Activated CD4-positive, alpha-beta memory T cell treated with anti-CD3 and anti-CD28 coated beads for 36 hours (primary cell): ENCODE data around the gene UCP3. TPM values are rescaled to one million over a fixed set of nuclear protein-coding genes. Genes with fewer than 3 reads are reported as not detected.

Experiments used
- CTCF ChIA-PET: fragments of 350-600 bp; sonication (Branson Sonifier 250); formaldehyde crosslinking; loops from one replicate; lab custom pipeline; 2021; ENCODE audit warnings: antibody characterized with exemption, inconsistent platforms; lab: Charles Lee
- POLR2A ChIA-PET: fragments of 350-600 bp; sonication (Branson Sonifier 250); formaldehyde crosslinking; loops from one replicate; lab custom pipeline; 2021; ENCODE audit warnings: antibody characterized with exemption; lab: Charles Lee
- DNase-seq: peaks from one replicate; pipeline ENCODE4 v3.0.0-alpha.2; 2020
- H3K27ac Mint-ChIP-seq: one replicate; pipeline ENCODE4 v1.8.0; 2021; ENCODE audit warnings: mixed read lengths
- H3K27me3 Mint-ChIP-seq: one replicate; pipeline ENCODE4 v1.8.0; 2021; ENCODE audit warnings: mixed read lengths
- H3K36me3 Mint-ChIP-seq: one replicate; pipeline ENCODE4 v1.8.0; 2021; ENCODE audit warnings: mixed read lengths
- H3K4me1 Mint-ChIP-seq: one replicate; pipeline ENCODE4 v1.8.0; 2021; ENCODE audit warnings: low read depth, mixed read lengths
- H3K4me3 Mint-ChIP-seq: one replicate; pipeline ENCODE4 v1.8.0; 2021; ENCODE audit warnings: mild to moderate bottlenecking, mixed read lengths
- H3K9me3 Mint-ChIP-seq: one replicate; pipeline ENCODE4 v1.8.0; 2021; ENCODE audit warnings: mixed read lengths
- intact Hi-C: fragments of 100-400 bp; cut with micrococcal nuclease; formaldehyde crosslinking; loops from one replicate; pipeline ENCODE4 v1.15.1; 2023
- total RNA-seq, 2 experiments: library from RNA; stranded (reverse); gene quantifications; one replicate each; pipeline ENCODE4 v1.2.3, GENCODE V29; 2021

Gene UCP3
- total RNA-seq, 2 experiments from 2014 or later, result 1.4 to 2.0 TPM

DNA sequence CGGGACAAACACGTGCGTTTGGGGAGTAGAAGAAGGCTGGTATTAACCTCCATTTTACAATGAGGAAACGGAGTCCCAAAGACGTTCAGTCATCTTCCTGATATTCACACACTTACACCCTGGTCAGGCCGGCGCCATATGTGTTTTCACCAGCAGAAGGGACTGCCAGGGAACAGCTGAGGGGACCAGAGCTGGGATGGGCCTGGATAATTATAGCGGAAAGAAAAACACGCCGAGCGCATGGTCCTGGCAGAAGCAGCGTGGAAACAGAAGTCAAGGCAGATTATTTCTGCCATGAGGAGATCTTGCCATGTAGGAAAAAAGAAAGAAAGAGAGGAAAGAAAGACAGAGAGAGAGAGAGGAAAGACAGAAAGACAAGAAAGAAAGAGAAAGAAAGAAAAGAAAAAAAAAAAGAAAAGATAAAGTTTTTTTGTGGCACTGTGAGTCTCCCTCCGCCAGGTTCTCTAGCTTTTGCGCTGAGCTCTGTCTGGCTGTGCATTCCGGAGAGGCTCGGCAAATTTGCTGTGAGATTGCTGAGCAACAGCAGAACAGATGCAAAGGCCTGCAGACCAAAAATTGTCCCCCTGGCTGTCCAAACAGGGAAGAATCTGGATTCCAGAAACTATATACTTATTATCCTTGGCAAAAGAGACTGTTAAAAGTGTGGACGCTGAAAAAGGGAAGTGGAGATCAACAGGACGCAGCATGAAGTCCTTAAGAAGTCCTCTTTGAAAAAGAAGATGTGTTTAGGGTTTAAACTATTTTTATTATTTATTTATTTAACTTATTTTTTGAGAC, 24.9 kb downstream of the UCP3 start:
- intact Hi-C loops, result loop anchor here (1.0 to 5.0 kb wide), 7 partner anchors 11 to 413 kb away; partner anchors contain the start of genes C2CD3, COA4, MRPL48 and PAAF1
- CTCF ChIA-PET, result interaction anchor here (0.7 to 1.7 kb wide), 4 partner anchors 11 to 27 kb away, joined by 3 to 10 read pairs (median 4); no protein-coding TSS in a partner anchor
- peak overlapping the region; percentile 97 for H3K27ac Mint-ChIP-seq
- DNase-seq, result no peak
- POLR2A ChIA-PET, result interaction anchor here (0.6 to 6.8 kb wide), 8 partner anchors 11 to 334 kb away, joined by 3 to 95 read pairs (median 8); partner anchors contain the start of genes C2CD3 and PPME1
- H3K4me1 Mint-ChIP-seq, result peaks cover 35% of the 10 kb centered on the region
- H3K36me3 Mint-ChIP-seq, result peaks cover 35% of the 10 kb centered on the region
- H3K9me3 Mint-ChIP-seq, result no peaks in the 10 kb centered on the region
- H3K4me3 Mint-ChIP-seq, result peak overlapping the region; percentile 91
- no peaks in the 10 kb centered on the region for H3K27me3 Mint-ChIP-seq

DNA sequence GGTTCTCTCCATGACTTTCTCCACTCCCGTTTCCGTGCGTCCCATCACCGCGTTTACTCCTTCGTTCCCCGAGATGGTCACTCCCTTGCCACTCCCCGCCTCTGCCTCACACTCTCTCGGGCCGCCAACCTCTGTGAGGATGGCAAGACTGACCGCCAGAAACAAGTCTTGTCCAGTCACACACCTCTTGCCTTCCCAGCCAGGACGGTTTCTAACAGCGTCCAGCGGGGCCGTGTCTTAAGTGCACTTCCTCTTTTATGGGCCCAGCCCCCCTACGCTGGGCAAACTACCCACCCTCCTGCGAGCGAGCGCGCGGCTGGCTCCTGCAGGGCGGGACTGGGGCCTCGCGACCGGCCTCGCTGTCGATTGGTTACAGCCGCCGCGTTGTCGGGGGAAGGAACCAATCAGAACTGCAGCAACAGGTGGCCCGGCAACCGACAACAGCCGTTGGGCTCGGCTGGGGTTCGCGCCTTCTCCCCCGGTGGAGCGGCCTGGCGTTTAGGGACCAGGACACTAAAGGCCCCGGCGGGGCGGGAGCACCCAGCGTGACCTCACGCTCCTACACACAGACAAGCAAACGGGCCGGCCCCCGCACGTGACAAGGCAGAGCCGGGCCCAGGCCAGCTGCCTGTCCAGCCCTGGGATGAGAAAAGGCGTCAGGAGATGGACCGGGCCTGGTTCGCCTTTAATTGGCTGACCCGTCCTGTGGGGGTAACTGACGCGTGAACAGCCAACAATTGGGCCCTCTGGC, 25.7 kb downstream of the UCP3 start:
- Mint-ChIP-seq H3K27me3 (no peaks in the 10 kb centered on the region), H3K36me3 (peaks cover 43% of the 10 kb centered on the region), H3K27ac (peak overlapping the region; percentile 97), H3K9me3 (no peaks in the 10 kb centered on the region), H3K4me3 (peak overlapping the region; percentile 91), H3K4me1 (peaks cover 43% of the 10 kb centered on the region)
- ChIA-PET POLR2A (interaction anchor here (0.7 to 6.8 kb wide), 17 partner anchors 8 to 188 kb away, joined by 3 to 98 read pairs (median 8); partner anchors contain the start of genes C2CD3, PPME1 and UCP3), CTCF (interaction anchor here (0.6 to 1.7 kb wide), 6 partner anchors 11 to 35 kb away, joined by 3 to 10 read pairs (median 4); no protein-coding TSS in a partner anchor)
- intact Hi-C loops, result loop anchor here (1.0 to 5.0 kb wide), 7 partner anchors 12 to 414 kb away; partner anchors contain the start of genes C2CD3, COA4, MRPL48 and PAAF1
- DNase-seq, result peak; percentile 97

DNA sequence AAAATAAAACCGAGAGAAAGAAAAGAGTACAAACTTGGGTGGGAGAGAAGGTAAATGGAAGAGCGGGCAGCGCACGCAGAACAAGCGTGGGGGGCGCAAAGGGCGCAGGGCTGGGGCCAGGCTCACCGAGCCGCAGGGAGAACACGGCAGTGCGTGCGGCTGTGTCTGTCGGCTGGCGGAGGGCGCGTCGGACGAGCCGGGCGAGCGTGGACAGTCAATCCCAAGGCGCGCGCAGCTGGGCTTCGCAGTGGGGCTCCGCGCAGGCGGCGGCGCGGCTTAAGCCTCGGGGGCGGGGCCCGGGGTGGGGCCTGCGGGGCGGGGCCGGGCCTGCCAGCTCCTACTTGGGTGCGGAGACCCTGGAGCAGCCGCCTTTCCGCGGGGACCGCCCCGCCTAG, 26.3 kb downstream of the UCP3 start, which contains the start of gene UCP2:
TSS of gene UCP2 (minus strand) at position 249 of the 395 bp plus-strand sequence. CDS start 4,465 bp downstream, outside the sequence.
- intact Hi-C loops, result loop anchor here (5.0 kb wide), 4 partner anchors 90 to 415 kb away; partner anchors contain the start of genes COA4, MRPL48, PAAF1 and PGM2L1
- peaks cover 49% of the 10 kb centered on the region for H3K4me1 Mint-ChIP-seq
- peaks cover 49% of the 10 kb centered on the region for H3K36me3 Mint-ChIP-seq
- H3K4me3 Mint-ChIP-seq, result peak within 1 kb of the TSS; percentile 91
- ChIA-PET CTCF (interaction anchor here (0.6 to 1.5 kb wide), 4 partner anchors 11 to 36 kb away, joined by 3 to 10 read pairs (median 4); no protein-coding TSS in a partner anchor), POLR2A (interaction anchor here (0.7 to 6.8 kb wide), 15 partner anchors 9 to 510 kb away, joined by 3 to 98 read pairs (median 8); partner anchors contain the start of genes C2CD3, PPME1 and UCP3)
- peak within 1 kb of the TSS; percentile 97 for H3K27ac Mint-ChIP-seq
- DNase-seq, result peak; percentile 91
- H3K27me3 Mint-ChIP-seq, result no peaks in the 10 kb centered on the region
- no peaks in the 10 kb centered on the region for H3K9me3 Mint-ChIP-seq

DNA sequence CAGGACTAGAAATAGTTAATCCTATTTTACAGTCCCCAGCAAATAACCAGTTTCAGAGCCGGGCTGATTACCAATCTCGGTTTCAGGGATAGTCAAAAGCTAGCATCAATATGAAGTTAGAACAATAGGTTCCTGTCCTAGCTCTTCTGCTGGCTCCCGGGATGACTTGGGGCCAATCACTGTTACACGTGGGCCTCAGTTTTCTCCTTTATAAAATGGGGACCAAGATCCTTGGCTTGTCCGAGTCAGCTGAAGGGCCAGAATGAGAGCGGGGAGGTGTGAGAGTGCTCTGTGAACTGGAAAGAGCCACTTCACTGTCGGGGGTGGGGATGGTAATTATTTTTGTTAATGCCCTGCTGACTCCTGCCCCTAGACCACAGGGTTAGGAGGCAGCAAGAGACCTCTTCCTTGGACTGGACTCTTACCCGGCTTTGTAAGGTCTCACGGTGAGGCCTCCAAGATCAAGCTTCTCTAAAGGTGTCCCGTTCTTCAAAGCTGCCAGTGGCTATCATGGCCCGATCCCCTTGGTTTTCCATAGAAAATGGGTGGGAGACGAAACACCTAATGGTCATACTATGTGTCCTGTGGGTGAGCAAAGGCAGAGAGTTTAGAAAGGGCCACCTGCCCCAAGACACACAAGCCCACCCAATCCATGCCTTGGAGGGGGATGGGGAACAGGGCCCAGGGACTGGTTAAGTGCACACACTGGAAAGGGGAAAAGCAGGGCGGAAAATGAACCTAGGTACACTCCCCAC, 27.7 kb downstream of the UCP3 start:
- Mint-ChIP-seq H3K9me3 (no peaks in the 10 kb centered on the region), H3K4me3 (peak overlapping the region; percentile 91), H3K4me1 (peaks cover 62% of the 10 kb centered on the region), H3K27ac (peak overlapping the region; percentile 97), H3K36me3 (peaks cover 61% of the 10 kb centered on the region), H3K27me3 (no peaks in the 10 kb centered on the region)
- CTCF ChIA-PET, result interaction anchor here (0.6 to 2.5 kb wide), 15 partner anchors 9 to 275 kb away, joined by 3 to 11 read pairs (median 4); partner anchors contain the start of gene UCP3
- POLR2A ChIA-PET, result interaction anchor here (0.6 to 6.8 kb wide), 19 partner anchors 9 to 193 kb away, joined by 3 to 98 read pairs (median 10); partner anchors contain the start of genes C2CD3 and PPME1
- intact Hi-C loops, result loop anchor here (2.0 to 5.0 kb wide), 6 partner anchors 16 to 416 kb away; partner anchors contain the start of genes COA4, MRPL48, PAAF1 and PGM2L1
- DNase-seq, result no peak

DNA sequence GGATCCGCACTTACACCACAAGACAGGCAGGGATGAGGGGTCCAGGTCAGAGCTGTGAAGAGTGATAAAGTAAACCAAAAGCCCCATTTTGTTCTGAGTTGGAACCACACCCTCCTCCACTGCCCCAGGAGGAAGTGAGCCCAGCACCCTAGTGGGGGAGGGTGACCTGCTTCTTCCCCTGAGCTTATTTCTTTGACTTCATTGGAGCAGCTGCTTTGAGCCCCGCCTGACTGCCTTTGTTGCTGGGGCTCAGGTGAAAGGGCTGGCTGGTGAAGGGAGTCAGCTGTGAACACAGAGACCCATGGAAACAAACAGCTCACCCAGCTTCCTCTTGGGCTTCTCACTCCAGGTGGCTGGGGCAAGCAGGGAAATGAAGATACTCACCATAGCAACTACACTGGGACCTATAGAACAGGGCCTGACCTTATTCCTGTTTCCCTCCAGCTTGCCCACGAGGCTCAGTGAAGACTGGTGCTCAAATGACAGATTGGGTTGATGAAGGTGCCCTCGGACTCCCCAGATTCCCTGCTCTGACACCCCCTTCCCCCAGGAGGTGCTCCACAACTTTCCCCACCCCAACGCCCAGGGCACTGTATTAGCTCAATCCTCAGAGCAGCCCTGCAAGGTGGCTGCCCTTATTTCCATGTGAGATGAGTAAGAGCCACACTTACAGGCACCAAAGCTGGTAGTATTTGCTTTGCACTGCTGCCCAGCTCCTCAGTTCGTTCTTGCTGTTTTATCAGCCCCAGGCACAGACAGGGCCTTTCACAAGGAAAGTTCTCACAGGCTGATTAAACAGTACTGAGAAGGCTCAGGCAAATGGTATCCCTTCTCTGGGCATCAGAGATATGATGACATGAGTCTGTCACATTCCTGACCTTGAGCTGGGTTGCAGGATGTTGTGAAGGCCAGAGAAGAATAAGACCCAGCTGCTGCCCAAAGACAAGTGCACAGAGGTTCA, 28.6 kb downstream of the UCP3 start:
- Mint-ChIP-seq H3K4me3 (peak overlapping the region; percentile 91), H3K27ac (peak overlapping the region; percentile 97), H3K9me3 (no peaks in the 10 kb centered on the region), H3K27me3 (no peaks in the 10 kb centered on the region), H3K36me3 (peaks cover 70% of the 10 kb centered on the region), H3K4me1 (peaks cover 66% of the 10 kb centered on the region)
- POLR2A ChIA-PET, result interaction anchor here (1.0 to 6.8 kb wide), 16 partner anchors 8 to 191 kb away, joined by 3 to 98 read pairs (median 11); partner anchors contain the start of genes C2CD3, PPME1 and UCP3
- intact Hi-C loops, result loop anchor here (1.0 to 5.0 kb wide), 8 partner anchors 10 to 417 kb away; partner anchors contain the start of genes COA4, MRPL48, PAAF1 and PGM2L1
- CTCF ChIA-PET, result interaction anchor here (0.6 to 2.5 kb wide), 15 partner anchors 10 to 276 kb away, joined by 3 to 11 read pairs (median 4); partner anchors contain the start of gene UCP3
- peak; percentile 86 for DNase-seq

DNA sequence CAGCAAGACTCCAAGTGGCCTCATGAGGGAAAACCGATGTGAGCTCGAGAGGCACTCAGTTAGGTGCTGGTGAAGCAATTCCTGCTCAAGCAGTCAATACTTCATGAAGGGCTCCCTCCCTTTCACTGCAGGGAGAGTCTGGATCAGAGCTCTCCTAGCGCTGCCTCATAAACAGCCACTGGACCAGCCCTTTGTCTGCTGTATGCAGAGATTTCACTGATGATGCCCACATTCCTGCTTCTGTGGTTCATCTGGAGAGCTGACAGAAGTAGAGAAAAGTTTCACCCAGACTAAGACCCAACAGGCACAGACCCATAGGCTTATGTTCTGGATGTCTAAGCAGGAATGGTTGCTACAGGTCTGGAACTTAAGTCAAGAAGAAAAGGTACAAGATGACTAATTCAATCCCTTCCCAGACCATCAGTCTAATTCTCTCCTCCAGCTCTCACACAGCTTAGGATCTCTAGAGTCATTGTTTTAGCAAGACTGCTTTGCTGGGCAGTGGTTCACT, 30.3 kb downstream of the UCP3 start:
- peak overlapping the region; percentile 97 for H3K27ac Mint-ChIP-seq
- no peaks in the 10 kb centered on the region for H3K27me3 Mint-ChIP-seq
- ChIA-PET CTCF (interaction anchor here (0.7 to 2.5 kb wide), 2 partner anchors 15 to 27 kb away, joined by 3 to 5 read pairs; no protein-coding TSS in a partner anchor), POLR2A (interaction anchor here (0.9 to 6.8 kb wide), 8 partner anchors 7 to 412 kb away, joined by 3 to 98 read pairs (median 13); no protein-coding TSS in a partner anchor)
- peaks cover 72% of the 10 kb centered on the region for H3K4me1 Mint-ChIP-seq
- H3K9me3 Mint-ChIP-seq, result no peaks in the 10 kb centered on the region
- peak overlapping the region; percentile 60 for H3K4me3 Mint-ChIP-seq
- intact Hi-C loops, result no loop called here
- DNase-seq, result no peak
- peaks cover 84% of the 10 kb centered on the region for H3K36me3 Mint-ChIP-seq

DNA sequence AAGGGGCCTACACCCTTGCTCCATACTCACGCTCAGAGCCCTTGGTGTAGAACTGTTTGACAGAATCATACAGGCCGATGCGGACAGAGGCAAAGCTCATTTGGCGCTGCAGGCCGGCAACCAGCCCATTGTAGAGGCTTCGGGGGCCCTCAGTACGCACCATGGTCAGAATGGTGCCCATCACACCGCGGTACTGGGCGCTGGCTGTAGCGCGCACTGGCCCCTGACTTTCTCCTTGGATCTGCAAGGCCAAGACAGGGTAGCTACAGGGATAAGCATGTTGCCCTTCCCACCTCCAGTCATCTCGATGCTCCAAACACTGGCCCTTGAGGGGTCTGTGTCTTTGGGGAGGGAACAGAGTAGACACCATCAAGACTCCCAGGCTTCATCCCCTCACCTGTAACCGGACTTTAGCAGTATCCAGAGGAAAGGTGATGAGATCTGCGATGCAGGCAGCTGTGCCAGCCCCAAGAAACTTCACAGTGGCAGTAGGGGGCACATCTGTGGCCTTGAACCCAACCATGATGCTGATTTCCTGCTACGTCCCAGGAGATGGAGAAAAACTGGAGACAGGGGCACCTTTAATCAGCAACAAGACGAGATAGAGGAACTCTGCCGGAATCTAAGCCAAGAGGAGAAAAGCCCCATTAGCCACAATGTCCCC, 30.9 kb downstream of the UCP3 start:
- no peak for DNase-seq
- ChIA-PET POLR2A (interaction anchor here (0.9 to 6.8 kb wide), 4 partner anchors 6 to 34 kb away, joined by 4 to 98 read pairs (median 46); no protein-coding TSS in a partner anchor), CTCF (no interaction called here)
- peaks cover 77% of the 10 kb centered on the region for H3K4me1 Mint-ChIP-seq
- no peaks in the 10 kb centered on the region for H3K27me3 Mint-ChIP-seq
- peaks cover 85% of the 10 kb centered on the region for H3K36me3 Mint-ChIP-seq
- H3K4me3 Mint-ChIP-seq, result peak overlapping the region; percentile 14
- intact Hi-C loops, result no loop called here
- H3K9me3 Mint-ChIP-seq, result no peaks in the 10 kb centered on the region
- H3K27ac Mint-ChIP-seq, result peak overlapping the region; percentile 97

DNA sequence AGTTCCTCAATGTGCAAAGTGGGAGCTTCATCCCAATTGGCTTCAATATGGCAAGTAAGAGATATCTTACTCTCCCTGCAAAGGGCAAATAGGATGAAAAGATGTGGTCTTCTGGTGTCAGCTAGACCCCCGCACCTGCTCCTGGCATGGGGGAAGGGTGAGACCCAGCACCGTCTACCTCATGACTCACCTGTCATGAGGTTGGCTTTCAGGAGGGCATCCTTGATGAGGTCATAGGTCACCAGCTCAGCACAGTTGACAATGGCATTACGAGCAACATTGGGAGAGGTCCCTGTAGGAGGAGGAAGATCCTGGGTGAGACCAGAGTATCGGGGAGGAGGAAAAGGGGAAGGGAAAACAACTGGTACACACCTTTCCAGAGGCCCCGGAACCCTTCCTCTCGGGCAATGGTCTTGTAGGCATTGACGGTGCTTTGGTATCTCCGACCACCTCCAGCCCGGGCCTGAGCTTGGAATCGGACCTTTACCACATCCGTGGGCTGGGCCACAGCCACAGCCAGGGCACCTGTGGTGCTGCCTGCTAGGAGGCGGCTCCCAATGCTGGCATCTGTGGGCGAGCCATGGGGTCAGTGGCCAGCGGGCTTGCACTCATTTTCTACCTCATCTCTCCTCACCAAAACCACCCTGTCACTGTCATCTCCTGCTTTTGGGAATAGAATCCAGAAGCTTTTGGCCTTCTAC, 32.3 kb downstream of the UCP3 start:
- intact Hi-C loops, result no loop called here
- CTCF ChIA-PET, result interaction anchor here (0.8 kb wide), 1 partner anchor 55 kb away, joined by 4 read pairs; no protein-coding TSS in a partner anchor
- Mint-ChIP-seq H3K4me1 (peaks cover 86% of the 10 kb centered on the region), H3K4me3 (no peak overlapping the region), H3K27ac (peak overlapping the region; percentile 51), H3K9me3 (no peaks in the 10 kb centered on the region), H3K36me3 (peaks cover 76% of the 10 kb centered on the region), H3K27me3 (no peaks in the 10 kb centered on the region)
- POLR2A ChIA-PET, result interaction anchor here (1.3 to 2.5 kb wide), 2 partner anchors 35 to 49 kb away, joined by 3 to 9 read pairs; no protein-coding TSS in a partner anchor
- DNase-seq, result no peak

DNA sequence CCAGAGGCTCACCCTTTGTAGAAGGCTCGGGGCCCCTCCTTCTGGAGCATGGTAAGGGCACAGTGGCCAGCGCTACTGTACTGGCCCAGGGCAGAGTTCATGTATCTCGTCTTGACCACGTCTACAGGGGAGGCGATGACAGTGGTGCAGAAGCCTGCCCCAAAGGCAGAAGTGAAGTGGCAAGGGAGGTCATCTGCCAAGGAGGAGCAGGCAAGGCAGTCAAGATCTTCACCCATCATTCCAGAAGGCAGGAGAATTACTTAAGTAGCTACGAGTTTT, 33.5 kb downstream of the UCP3 start:
- CTCF ChIA-PET, result no interaction called here

More for the DNA sequence above, 33.5 kb downstream of the UCP3 start:
- peaks cover 88% of the 10 kb centered on the region for H3K4me1 Mint-ChIP-seq
- H3K27me3 Mint-ChIP-seq, result no peaks in the 10 kb centered on the region
- H3K9me3 Mint-ChIP-seq, result no peaks in the 10 kb centered on the region
- peaks cover 66% of the 10 kb centered on the region for H3K36me3 Mint-ChIP-seq
- no peak overlapping the region for H3K4me3 Mint-ChIP-seq
- DNase-seq, result no peak
- POLR2A ChIA-PET, result interaction anchor here (1.3 kb wide), 1 partner anchor 50 kb away, joined by 3 read pairs; no protein-coding TSS in a partner anchor
- peak overlapping the region; percentile 90 for H3K27ac Mint-ChIP-seq
- intact Hi-C loops, result no loop called here
